Measurements from ENCODE around the gene A3GALT2.
"Not testable (repeated sequence)": the region's sequence is repeated elsewhere in the genome, so short reads cannot be mapped to it uniquely, and the experiment has no call there.

Gene A3GALT2

GRCh38 chr1:33314416-33314815 lies 6.5 kb downstream of the A3GALT2 start:
- DNase-seq (ENCODE audit: low spot score), result no peak

DNA sequence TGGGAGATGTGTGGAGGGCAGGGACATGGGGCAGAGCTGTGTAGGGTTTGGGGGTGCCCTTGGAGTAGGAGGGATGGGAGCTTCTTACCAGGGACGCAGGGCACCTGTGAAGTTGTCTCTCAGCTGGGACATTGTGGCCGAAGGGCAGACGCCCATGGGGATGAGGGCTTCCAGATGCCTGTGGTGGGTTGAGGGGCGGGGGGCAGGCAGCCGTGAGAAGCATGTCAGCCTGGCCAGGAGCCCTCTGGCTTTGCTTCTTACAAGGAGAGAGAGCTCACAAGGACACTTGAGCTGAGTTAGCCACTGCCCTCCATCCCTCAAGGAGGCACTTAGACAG lies 8.5 kb downstream of the A3GALT2 start:
- no peak for DNase-seq (ENCODE audit: low spot score)

DNA sequence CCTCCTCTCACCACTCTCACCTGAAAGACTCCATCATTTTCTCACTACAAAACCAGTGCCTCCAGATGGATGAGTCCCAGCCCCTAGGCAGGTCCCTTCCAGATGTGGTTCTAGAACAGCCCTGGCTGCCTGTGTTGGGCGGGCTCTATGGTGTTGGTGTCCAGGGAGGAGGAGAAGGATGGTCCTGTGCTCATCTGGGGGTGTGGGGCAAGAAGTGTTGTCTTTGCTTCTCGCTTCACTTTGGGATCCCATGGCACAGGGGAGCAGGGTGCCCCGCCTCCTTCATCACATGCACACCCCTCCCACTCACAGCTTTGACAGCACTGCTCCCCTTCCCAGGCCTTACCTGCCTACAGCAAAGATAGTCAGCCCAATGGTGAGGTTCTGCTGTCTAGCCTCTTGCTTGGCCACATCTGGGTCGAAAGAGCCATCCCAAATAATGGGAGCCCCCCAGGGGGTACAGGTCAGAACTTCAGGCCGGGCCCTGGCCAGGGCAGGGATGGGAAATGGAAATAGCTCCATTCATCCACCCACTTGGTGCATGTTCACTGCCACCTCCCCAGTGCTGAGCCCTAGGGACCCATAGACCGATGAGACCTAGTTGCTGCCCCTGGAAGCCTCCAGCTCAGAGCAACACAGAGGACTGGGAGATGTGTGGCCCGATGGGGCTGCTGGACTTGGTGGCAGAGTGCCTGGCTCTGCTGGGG lies 9.0 kb downstream of the A3GALT2 start:
- no peak for DNase-seq (ENCODE audit: low spot score)

DNA sequence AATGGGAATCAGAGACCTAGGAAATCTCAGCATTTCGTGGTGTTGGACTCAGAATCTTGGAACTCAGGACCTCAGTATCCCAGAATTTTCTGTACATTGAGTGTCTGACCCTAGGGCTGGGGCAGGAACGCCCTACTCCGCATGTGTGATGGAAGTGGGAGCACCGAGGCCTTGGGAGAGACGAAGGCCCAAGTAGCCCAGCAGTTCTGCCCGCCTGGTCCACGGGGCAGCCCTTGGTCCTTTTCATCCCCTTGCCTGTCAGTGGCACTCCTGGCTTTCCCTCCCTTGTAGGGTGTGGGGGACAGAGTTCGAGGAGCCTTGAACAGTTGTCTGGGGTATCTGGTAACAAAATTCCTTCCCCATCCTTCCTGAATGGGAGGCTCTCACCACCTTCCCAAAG lies 10.2 kb downstream of the A3GALT2 start:
- DNase-seq (ENCODE audit: low spot score), result no peak

DNA sequence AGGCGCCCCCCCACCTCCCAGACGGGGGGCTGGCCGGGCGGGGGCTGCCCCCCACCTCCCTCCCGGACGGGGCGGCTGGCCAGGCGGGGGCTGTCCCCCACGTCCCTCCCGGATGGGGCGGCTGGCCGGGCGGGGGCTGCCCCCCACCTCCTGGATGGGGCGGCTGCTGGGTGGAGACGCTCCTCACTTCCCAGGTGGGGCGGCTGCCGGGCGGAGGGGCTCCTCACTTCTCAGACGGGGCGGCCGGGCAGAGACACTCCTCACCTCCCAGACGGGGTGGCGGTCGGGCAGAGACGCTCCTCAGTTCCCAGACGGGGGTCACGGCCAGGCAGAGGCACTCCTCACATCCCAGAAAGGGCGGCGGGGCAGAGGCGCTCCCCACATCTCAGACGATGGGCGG lies 11.5 kb downstream of the A3GALT2 start:
- DNase-seq (ENCODE audit: low spot score), result not testable (repeated sequence)

DNA sequence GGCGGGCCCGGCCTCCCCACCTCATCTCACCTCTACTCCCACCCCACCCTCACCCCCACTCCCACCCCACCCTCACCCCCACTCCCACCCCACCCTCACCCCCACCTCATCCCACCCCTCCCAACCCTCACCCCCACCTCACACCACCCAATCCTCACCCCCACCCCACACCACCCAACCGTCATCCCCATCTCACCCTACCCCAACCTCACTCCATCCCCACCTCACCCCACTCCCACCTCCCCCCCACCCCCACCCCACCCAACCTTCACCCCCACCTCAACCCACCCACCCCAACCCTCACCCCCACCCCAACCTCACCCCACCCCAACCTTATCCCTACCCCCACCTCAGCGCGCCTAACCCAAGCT lies 13.4 kb downstream of the A3GALT2 start:
- DNase-seq (ENCODE audit: low spot score), result no peak

- DNase-seq (ENCODE audit: low spot score), result no peak
These were observed 14.0 kb downstream of the A3GALT2 start for GRCh38 chr1:33306653-33307493.

DNA sequence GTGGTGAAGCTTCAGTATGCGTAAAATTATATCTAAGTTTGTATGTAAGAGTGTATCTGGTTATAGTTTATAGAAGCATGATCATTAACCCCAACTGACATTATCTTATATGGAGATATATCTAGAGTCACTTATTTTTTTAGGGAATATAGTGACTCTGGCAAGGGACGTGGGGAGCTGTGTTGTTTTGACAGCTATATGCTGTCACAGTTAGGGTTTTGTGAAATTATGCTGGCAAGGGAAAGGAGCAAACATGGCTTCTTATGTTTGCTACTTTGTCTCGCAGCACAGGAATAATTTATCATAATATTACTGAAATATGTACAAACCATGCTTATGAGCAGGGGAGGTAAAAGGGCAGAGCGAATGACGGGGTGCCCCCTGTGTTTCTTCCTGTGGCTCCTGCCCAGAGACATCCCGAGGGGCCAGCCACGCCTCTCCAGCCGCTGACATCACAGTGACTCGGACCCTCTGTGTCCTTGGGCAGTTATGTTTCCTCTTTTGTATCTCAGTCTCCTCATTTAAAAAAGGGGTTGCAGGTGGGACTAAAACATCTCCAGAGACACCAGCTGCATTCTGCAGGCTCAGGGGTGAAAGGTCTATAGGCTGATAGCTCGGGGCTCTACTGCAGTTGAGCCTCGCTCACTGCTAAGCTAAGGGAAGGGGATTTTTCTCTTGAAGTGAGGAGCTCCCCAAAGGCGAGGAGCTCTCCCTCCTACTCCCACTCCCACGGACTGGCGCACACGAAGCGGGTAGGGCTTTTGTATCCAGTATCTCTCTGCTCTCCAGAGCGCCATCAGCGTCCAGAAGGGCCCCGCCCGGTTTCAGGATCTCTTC lies 14.9 kb downstream of the A3GALT2 start:
- no peak for DNase-seq (ENCODE audit: low spot score)

- DNase-seq (ENCODE audit: low spot score), result no peak
These were observed 15.9 kb downstream of the A3GALT2 start for GRCh38 chr1:33305016-33305415.

DNA sequence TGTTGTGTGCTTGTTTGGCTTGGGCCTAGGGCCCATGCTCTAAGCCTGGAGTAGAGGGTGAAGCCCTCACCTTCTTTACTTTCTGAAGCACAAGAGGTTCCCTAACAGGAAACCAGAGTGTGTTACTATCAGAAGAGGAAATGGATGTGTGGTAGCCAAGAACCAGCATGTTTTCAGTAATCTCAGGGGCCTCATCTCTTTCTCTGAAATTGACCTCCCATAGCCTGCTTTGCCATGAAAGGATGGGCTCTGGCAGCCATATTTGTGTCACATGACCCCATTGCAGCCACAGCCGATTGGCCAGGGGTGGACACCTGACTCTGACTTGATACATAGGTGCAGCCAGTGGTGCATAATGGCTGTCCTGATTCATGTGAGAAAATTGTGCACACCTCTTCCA lies 18.6 kb downstream of the A3GALT2 start:
- DNase-seq (ENCODE audit: low spot score), result no peak

GRCh38 chr1:33301273-33301984 lies 19.5 kb downstream of the A3GALT2 start:
- DNase-seq (ENCODE audit: low spot score), result no peak

DNA sequence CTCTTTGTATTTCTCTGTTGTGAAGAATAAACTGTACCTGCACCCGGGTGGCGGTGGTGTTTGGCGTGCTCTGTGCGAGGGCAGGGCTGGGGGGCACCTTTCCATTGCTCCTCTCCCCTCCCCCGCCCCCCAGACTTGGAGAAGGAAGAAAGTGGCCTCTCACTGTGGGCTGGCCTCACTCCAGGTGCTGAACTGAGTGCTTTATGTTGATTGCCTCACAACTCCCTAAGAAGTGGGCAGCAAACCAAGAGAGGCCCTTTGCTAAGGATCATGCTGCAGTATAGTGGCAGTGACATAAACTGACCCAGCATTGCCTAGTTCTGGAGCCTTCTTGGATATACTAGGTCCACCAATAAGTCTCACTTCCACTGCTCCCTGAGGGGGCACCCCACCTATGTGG lies 20.2 kb downstream of the A3GALT2 start:
- no peak for DNase-seq (ENCODE audit: low spot score)

DNA sequence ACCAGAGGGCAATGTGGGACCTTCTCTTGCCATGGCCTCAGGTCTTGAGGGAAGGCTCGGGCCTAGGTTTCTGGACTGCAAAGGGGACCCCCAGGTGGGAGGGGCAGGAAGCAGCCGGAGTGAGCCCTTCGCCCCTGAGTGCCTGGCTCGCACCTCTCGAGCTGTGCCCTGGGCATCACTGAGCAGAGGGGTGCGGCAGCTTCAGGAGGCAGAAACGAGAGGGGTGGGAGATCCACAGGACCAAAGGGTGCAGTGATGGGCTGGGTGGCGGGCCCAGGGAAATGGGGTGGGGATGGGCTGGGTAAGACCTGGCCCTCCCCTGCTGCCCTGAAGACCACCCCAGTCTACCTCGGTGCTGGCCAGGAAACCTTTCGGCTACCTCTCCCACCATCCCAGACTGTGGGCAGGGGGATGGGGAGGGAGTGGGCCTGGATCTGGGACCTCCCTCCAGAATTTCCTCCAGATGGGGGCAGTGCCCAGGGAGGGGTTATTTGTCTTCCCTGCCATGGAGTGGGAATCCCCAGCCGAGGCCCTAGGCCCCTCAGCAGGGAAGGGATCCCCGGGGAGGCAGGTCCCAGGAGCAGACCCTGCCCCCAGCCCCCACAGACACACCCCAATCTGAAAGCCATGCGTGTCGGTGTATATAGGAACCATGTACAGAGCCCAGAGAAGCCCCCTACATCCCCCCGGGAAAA lies 21.3 kb downstream of the A3GALT2 start:
- DNase-seq (ENCODE audit: low spot score), result no peak

DNA sequence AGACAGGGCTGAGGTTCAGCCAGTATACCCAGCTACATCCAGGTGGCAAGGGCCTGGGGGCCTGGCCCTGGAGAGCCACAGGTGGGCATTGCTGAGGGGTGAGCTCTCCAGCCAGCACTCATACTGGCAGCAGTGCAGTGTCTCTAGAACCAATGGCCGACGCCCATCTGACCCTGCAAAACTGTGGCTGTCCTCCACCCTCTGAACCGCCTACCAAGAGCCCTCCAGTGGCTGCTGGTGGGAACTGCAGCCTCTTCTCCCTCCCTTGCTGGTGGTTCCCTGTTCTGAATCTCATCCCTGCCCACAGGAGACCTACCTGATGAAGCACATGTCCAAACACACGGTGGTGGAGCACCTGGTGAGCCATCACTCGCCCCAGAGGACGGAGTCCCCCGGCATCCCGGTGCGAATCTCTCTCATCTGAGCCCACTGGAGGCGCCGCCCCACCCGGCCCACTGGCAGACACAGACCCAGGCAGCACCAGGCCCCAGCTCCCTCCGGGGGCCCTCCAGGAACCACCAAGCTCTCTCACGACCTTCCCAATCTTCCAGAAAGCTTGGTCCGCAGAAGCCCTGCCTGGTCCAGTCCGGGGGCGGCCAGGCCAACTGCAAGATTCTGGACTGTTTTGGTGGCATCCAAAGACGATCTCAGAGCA lies 22.1 kb downstream of the A3GALT2 start:
- DNase-seq (ENCODE audit: low spot score), result peak; percentile 75

DNA sequence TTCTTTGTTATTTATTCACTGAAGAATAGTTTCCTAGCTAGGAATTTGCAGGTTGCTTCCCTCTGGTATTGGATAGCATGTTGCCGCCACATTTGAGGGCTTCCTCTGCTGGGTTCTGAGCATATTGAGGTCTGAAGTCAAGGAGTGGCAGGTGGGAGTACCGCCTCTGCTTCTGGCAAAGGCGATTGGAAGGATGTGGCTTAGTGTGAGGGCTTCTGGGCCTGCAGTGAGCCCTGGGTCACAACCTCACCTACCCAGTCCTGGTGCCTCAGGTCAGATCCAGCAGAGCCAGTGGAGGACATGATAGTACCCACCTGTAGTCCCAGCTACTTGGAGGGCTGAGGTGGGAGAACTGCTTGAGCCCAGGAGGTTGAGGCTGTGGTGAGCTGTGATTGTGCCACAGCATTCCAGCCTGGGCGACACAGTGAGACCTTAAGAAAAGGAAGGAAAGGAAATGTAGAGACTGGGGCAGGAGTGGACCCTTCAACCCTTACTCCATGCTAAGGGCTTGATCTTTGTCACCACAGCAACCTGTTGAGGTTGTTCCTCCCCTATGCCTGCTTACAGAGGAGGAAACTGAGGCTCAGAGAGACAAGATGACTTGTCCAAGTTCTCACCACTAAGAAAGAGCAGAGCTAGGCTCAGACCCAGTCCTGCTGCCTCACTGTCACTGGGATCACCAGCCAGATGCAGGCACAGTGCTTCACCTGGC lies 22.8 kb downstream of the A3GALT2 start:
- DNase-seq (ENCODE audit: low spot score), result no peak

DNA sequence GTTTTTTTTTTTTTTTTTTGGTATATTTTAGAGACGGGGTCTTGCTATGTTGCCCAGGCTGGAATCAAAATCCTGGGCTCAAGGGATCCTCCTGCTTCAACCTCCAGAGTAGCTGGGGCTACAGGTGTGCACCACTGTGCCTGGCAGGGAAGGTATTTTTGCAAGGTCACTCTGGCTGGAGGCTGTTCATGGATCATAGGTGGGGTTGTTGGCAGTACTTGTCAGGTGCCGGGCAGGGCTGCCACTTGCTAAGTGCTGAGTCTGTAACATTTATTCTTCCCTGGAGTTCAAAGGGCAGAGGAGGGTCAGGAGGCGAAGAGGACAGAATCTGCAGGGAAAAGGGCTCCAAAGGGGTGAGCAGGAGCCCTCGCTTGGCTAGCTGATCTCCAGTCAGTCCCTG lies 24.1 kb downstream of the A3GALT2 start:
- DNase-seq (ENCODE audit: low spot score), result no peak

- DNase-seq (ENCODE audit: low spot score), result no peak
These were observed 24.8 kb downstream of the A3GALT2 start for GRCh38 chr1:33296082-33296458.

DNA sequence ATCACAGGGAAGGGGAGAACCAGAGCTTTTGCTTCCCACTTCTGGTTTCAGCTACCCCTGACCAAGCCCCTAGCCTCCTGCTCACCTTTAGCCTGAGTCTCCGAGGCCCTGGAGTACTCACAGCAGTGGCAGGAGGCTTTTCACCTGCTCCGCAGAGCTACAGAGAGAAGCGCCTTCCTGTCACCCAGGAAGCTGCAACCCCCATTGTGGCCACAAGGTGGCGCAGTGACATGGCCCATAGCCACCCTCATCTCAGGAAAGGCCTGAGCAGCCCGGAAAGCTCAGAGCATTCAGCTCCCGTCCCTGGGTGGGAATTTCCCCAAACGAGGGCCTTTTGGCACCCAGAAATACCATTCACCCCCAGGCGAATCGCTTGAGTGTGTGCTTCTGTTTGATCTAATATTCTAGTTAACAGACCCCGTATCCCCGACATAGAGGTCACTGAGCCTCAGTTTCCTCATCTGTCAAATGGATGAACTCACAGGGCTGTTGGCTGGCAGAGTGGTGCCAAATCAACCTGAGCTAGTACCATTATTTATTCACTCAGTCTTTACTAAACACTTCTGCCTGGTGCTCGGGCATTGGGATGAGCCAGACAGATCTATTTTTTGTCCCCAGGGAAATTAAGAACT lies 25.3 kb downstream of the A3GALT2 start:
- DNase-seq (ENCODE audit: low spot score), result peak; percentile 86

DNA sequence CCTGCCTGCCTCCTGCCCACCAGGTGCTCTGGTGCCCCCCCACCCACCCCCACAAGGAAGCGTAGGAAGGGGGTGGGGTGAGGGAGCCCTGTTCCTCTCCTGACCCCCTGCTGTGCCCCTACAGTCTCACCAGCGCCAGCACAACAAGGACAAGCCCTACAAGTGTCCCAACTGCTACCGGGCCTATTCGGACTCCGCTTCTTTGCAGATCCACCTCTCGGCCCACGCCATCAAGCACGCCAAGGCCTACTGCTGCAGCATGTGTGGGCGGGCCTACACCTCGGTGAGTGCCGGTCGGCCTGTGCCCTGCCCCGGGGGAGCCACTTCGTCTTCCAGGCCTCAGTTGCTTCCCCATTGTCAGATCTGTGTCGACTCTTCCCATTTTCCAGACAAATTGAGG lies 25.9 kb downstream of the A3GALT2 start:
- no peak for DNase-seq (ENCODE audit: low spot score)

All from germinal center (tissue), 1 donor.